Ascending aorta (tissue), 2 donors: ENCODE measurements around the gene LZTS2. TPM values are rescaled to one million over a fixed set of nuclear protein-coding genes. Genes with fewer than 3 reads are reported as not detected.

ENCODE experiments used
- DNase-seq, 2 donors: peaks; one replicate each; pipeline ENCODE4 v3.0.0-alpha.2; 2019; ENCODE audit warnings: low spot score in 2 of 2
- H3K27ac ChIP-seq, 2 donors: fragments of 200-600 bp; sonication (generic); one replicate each; pipeline ENCODE4 v1.5.1; 2016 to 2017; ENCODE audit warnings: mild to moderate bottlenecking in 1 of 2
- H3K27me3 ChIP-seq: fragments of 200-600 bp; sonication (generic); one replicate; pipeline ENCODE4 v1.5.1; 2017
- H3K36me3 ChIP-seq, 2 donors: fragments of 200-600 bp; sonication (generic); one replicate each; pipeline ENCODE4 v1.5.1; 2016
- H3K4me1 ChIP-seq, 2 donors: fragments of 200-600 bp; sonication (generic); one replicate each; pipeline ENCODE4 v1.5.1; 2016 to 2017; ENCODE audit warnings: mild to moderate bottlenecking in 1 of 2
- H3K4me3 ChIP-seq, 2 donors: fragments of 200-600 bp; sonication (generic); one replicate each; pipeline ENCODE4 v1.5.1; 2016 to 2017; ENCODE audit warnings: mild to moderate bottlenecking in 1 of 2
- H3K9me3 ChIP-seq, 2 donors: fragments of 200-600 bp; sonication (generic); one replicate each; pipeline ENCODE4 v1.5.1; 2016
- intact Hi-C: fragments of 100-400 bp; cut with DNase I; formaldehyde crosslinking; loops from one replicate; pipeline ENCODE4 v1.15.1; 2023
- total RNA-seq: library from RNA; depleted of rRNA; stranded (reverse); fragments of >200 nt; gene quantifications from one replicate; pipeline ENCODE4 v1.1.0, GENCODE V29; 2016
- TF ChIP-seq, protein P1 (sequence below), 3 experiments: fragments of 200-600 bp in 2 of 3; fragments of 450-650 bp in 1 of 3; sonication (generic) in 2 of 3; IDR thresholded peaks; one replicate each; pipeline ENCODE4 v1.5.1; 2016 to 2019; ENCODE audit warnings: antibody characterized with exemption in 3 of 3, mild to moderate bottlenecking in 1 of 3, moderate library complexity in 1 of 3

Gene LZTS2
- total RNA-seq, 1 donor from 2014 or later: 169 TPM

DNA sequence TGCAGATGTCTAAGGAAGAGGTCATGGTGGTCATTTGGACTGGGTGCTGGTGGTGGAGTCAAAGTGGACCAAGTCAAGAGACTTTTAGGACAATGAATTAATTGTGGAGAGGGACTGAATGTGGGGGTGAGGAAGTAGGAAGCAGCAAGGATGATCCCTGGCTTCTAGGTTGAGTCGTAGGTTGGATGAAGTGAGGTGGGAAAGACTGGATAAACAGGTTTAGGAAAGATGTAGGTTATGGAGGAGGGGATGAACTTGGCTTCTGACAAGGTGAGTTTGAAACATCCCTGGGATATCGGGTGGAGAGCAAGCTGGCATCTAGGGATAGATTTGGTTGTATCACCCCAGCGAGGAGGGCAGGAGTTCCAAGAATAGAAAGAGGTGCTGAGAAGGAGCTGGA lies 22.7 kb upstream of the LZTS2 start:
- Histone ChIP-seq H3K9me3 (no peaks in the 10 kb centered on the region), H3K4me1 (no peaks in the 10 kb centered on the region), H3K27me3 (no peaks in the 10 kb centered on the region), H3K4me3 (no peak overlapping the region), H3K36me3 (peaks cover 24 to 32% of the 10 kb centered on the region in 2 donors), H3K27ac (no peak overlapping the region)
- intact Hi-C loops: no loop called here
- TF ChIP-seq, protein P1, sequence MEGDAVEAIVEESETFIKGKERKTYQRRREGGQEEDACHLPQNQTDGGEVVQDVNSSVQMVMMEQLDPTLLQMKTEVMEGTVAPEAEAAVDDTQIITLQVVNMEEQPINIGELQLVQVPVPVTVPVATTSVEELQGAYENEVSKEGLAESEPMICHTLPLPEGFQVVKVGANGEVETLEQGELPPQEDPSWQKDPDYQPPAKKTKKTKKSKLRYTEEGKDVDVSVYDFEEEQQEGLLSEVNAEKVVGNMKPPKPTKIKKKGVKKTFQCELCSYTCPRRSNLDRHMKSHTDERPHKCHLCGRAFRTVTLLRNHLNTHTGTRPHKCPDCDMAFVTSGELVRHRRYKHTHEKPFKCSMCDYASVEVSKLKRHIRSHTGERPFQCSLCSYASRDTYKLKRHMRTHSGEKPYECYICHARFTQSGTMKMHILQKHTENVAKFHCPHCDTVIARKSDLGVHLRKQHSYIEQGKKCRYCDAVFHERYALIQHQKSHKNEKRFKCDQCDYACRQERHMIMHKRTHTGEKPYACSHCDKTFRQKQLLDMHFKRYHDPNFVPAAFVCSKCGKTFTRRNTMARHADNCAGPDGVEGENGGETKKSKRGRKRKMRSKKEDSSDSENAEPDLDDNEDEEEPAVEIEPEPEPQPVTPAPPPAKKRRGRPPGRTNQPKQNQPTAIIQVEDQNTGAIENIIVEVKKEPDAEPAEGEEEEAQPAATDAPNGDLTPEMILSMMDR (IDR thresholded peaks at IDR 0.05): no peak
- DNase-seq: no peak

DNA sequence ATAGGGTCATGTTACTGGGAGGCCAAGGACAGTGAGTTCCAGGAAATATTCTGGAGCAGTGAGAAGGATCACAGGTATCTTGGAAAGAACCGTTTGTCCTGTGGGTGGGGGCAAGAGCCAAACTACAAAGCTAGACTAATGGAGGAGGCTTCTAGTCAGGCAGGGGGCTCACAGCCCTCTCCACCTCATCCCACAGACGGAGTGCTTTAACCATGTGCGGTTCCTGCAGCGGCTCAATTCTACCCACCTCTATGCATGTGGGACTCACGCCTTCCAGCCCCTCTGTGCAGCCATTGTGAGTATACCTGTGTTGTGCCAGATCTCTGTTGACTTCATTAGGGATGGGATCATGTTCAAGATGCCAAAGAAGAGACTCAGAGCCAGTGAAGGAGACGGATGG lies 22.2 kb upstream of the LZTS2 start:
- Histone ChIP-seq H3K36me3 (peaks cover 27 to 36% of the 10 kb centered on the region in 2 donors), H3K9me3 (no peaks in the 10 kb centered on the region), H3K27ac (no peak overlapping the region), H3K27me3 (no peaks in the 10 kb centered on the region), H3K4me1 (no peaks in the 10 kb centered on the region), H3K4me3 (no peak overlapping the region)
- intact Hi-C loops: no loop called here
- DNase-seq: no peak
- TF ChIP-seq, protein P1 (IDR thresholded peaks at IDR 0.05): no peak

DNA sequence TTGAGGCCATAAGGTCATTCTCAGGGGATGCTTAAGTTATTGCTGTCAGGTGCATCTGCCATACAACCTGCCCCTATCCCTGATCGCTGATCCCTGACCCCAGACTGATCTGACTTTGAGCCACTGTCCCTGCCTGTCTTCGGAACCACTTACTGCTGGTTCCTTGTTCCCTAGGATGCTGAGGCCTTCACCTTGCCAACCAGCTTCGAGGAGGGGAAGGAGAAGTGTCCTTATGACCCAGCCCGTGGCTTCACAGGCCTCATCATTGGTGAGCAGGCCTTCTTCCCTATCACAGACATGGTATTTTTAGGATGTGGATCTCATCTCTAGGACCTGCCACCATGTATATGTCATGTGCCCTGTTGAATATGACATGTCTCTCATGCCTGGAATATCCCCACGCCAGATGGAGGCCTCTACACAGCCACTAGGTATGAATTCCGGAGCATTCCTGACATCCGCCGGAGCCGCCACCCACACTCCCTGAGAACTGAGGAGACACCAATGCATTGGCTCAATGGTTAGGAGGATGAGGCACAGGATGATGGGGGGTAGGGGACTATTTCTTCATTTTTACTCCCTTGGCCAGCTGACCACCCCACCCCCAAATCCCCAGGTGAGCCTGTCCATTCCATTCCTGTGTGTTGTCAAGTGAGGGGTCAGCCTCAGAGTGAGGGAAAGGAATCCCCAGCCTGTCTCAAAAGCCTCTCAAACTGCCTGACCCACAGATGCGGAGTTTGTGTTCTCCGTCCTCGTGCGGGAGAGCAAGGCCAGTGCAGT lies 21.3 kb upstream of the LZTS2 start:
- H3K4me3 ChIP-seq: no peak overlapping the region
- H3K36me3 ChIP-seq: peaks cover 29 to 45% of the 10 kb centered on the region in 2 donors
- TF ChIP-seq, protein P1 (IDR thresholded peaks at IDR 0.05): no peak
- H3K27me3 ChIP-seq: no peaks in the 10 kb centered on the region
- no peaks in the 10 kb centered on the region for H3K9me3 ChIP-seq
- H3K4me1 ChIP-seq: no peaks in the 10 kb centered on the region
- intact Hi-C loops: no loop called here
- peak in 1 of 2 donors; percentile 54 for DNase-seq
- no peak overlapping the region for H3K27ac ChIP-seq

DNA sequence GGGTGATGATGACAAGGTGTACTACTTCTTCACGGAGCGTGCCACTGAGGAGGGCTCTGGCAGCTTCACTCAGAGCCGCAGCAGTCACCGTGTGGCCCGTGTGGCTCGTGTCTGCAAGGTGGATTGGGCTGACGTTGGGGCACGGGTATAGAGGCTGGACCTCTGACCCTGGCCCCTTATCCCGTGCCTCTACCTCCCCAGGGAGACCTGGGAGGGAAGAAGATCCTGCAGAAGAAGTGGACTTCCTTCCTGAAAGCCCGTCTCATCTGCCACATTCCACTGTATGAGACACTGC lies 20.8 kb upstream of the LZTS2 start:
- no peak for DNase-seq
- H3K27me3 ChIP-seq: no peaks in the 10 kb centered on the region
- no peak overlapping the region for H3K4me3 ChIP-seq
- no peaks in the 10 kb centered on the region for H3K4me1 ChIP-seq
- H3K27ac ChIP-seq: no peak overlapping the region
- TF ChIP-seq, protein P1 (IDR thresholded peaks at IDR 0.05): no peak
- no peaks in the 10 kb centered on the region for H3K9me3 ChIP-seq
- peaks cover 33 to 50% of the 10 kb centered on the region in 2 donors for H3K36me3 ChIP-seq
- intact Hi-C loops: no loop called here

DNA sequence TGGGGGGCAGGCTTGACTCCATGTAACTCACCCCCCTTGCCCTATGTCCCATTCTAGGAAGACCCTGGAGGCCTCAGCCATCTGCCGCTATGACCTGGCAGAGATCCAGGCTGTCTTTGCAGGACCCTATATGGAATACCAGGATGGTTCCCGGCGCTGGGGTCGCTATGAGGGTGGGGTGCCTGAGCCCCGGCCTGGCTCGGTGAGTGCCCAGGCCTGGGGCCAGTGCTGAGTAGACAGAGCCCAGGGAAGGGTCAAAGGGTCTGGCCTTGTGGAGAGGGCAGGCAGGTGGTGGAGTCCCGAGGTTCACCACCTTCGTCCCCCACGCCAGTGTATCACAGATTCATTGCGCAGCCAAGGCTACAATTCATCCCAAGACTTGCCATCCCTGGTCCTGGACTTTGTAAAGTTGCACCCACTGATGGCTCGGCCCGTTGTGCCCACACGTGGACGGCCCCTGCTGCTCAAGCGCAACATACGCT lies 19.8 kb upstream of the LZTS2 start:
- Histone ChIP-seq H3K27me3 (no peaks in the 10 kb centered on the region), H3K27ac (no peak overlapping the region), H3K4me1 (no peaks in the 10 kb centered on the region), H3K36me3 (peaks cover 37 to 50% of the 10 kb centered on the region in 2 donors), H3K4me3 (no peak overlapping the region), H3K9me3 (no peaks in the 10 kb centered on the region)
- intact Hi-C loops: no loop called here
- peak in 1 of 2 donors; percentile 56 for DNase-seq
- TF ChIP-seq, protein P1 (IDR thresholded peaks at IDR 0.05): no peak
